Fibroblast of lung (primary cell): ENCODE measurements around the gene TRMU. TPM values are rescaled to one million over a fixed set of nuclear protein-coding genes. Genes with fewer than 3 reads are reported as not detected.

Experiments
- DNase-seq, 2 donors: peaks; one replicate each; pipeline versions ENCODE4 v3.0.0 to v3.0.0-alpha.2; 2010; ENCODE audit warnings: low read depth in 2 of 2
- H2AFZ ChIP-seq: 2 replicates; pipeline ENCODE4 v1.5.1; 2012; ENCODE audit warnings: low read length, control low read depth, inconsistent platforms
- H3K27ac ChIP-seq: 2 replicates; pipeline ENCODE4 v1.5.1; 2011; ENCODE audit warnings: low read length, control low read depth; ENCODE audit not compliant: insufficient read depth
- H3K27me3 ChIP-seq: 2 replicates; pipeline ENCODE4 v1.5.1; 2011; ENCODE audit warnings: mild to moderate bottlenecking, low read length; ENCODE audit not compliant: control insufficient read depth, insufficient read depth
- H3K36me3 ChIP-seq: 2 replicates; pipeline ENCODE4 v1.5.1; 2011; ENCODE audit warnings: low read length; ENCODE audit not compliant: control insufficient read depth, insufficient read depth
- H3K4me1 ChIP-seq: 2 replicates; pipeline ENCODE4 v1.5.1; 2011; ENCODE audit warnings: low read length; ENCODE audit not compliant: control insufficient read depth, insufficient read depth; ENCODE audit errors: extremely low read depth
- H3K4me2 ChIP-seq: 2 replicates; pipeline ENCODE4 v1.5.1; 2011; ENCODE audit warnings: low read length, control low read depth; ENCODE audit not compliant: insufficient read depth; ENCODE audit errors: extremely low read depth
- H3K4me3 ChIP-seq, 4 experiments: fragments of 200-600 bp in 1 of 4; sonication (generic) in 1 of 4; replicated peaks in 1 of 4; 2 replicates each; pipeline ENCODE4 v1.5.1; 2011 to 2016; ENCODE audit warnings: low read length in 4 of 4, low read depth in 3 of 4, mild to moderate bottlenecking in 3 of 4, control low read depth in 2 of 4, inconsistent platforms in 1 of 4, mixed read lengths in 1 of 4; ENCODE audit not compliant: insufficient read depth in 1 of 4; ENCODE audit errors: control extremely low read depth in 1 of 4
- H3K79me2 ChIP-seq: 2 replicates; pipeline ENCODE4 v1.5.1; 2012; ENCODE audit warnings: mild to moderate bottlenecking, low read length, inconsistent platforms; ENCODE audit not compliant: control insufficient read depth, insufficient read depth
- H3K9ac ChIP-seq: 2 replicates; pipeline ENCODE4 v1.5.1; 2011; ENCODE audit warnings: mild to moderate bottlenecking, low read length, control low read depth; ENCODE audit not compliant: insufficient read depth
- H3K9me3 ChIP-seq: 2 replicates; pipeline ENCODE4 v1.5.1; 2012; ENCODE audit warnings: low read depth, low read length; ENCODE audit not compliant: control insufficient read depth, insufficient read depth
- H4K20me1 ChIP-seq: 2 replicates; pipeline ENCODE4 v1.5.1; 2011; ENCODE audit warnings: low read length; ENCODE audit not compliant: control insufficient read depth, insufficient read depth; ENCODE audit errors: extremely low read depth
- EZH2 ChIP-seq: IDR thresholded peaks from 2 replicates; pipeline ENCODE4 v1.5.1; 2012; ENCODE audit warnings: low read length, control low read depth, mild to moderate bottlenecking; ENCODE audit errors: missing control alignments
- polyA plus RNA-seq, 2 donors: library from polyadenylated mRNA; depleted of rRNA in 1 of 2; stranded (reverse) in 1 of 2; unstranded in 1 of 2; fragments of >200 nt; gene quantifications; 2 replicates each; pipeline ENCODE4 v1.2.1, GENCODE V29; 2011 to 2012; ENCODE audit warnings: missing spikeins in 1 of 2
- total RNA-seq: library from RNA; depleted of rRNA; stranded (reverse); fragments of >200 nt; gene quantifications from 2 replicates; pipeline ENCODE4 v1.2.1, GENCODE V29; 2014
- TF ChIP-seq, protein P1 (sequence below), 2 donors: IDR thresholded peaks in 1 of 2; conservative IDR thresholded peaks in 1 of 2; 1 replicate in 1 of 2; 2 replicates in 1 of 2; pipeline ENCODE4 v1.5.1; 2011 to 2012; ENCODE audit warnings: low read length in 2 of 2, control low read depth in 1 of 2, inconsistent platforms in 1 of 2, low read depth in 1 of 2, mild to moderate bottlenecking in 1 of 2

Gene TRMU
- total and polyA plus RNA-seq, 2 donors (not counting 1 experiment from before 2014, with no cell fraction given) = 18.4 to 22.1 TPM

DNA sequence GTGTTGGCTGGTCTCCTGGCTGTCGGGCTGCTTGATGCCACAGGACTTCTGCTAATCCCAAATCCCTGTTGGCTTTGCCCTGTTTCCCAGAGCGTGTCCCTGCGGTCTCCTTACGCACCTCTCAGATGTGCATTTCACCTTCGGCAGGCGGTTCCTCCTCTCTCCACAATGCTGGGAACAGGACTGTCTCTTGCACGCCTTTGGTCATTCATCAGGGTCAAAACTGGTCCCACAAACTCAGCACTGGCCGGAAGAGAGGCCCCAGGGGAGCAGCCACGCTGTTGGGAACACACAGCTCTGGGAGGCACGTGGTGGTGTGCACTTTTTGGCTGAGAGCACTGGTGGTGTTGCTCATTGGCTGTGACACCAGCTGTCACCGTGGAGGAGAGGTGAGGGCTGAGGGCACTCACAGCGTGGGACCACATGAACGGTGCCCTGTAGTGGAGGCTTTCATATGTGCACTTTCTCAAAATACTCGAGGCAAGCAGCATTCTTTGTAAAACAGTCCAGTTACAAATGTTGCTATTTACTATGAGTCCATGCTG lies 15.3 kb upstream of the TRMU start:
- Histone ChIP-seq H3K4me1 (no peaks in the 10 kb centered on the region), H3K27ac (no peak overlapping the region), H4K20me1 (no peaks in the 10 kb centered on the region), H3K36me3 (peaks cover 18% of the 10 kb centered on the region), H3K9me3 (no peaks in the 10 kb centered on the region), H2AFZ (no peak overlapping the region), H3K4me3 (no peak overlapping the region), H3K9ac (no peak overlapping the region), H3K79me2 (peaks cover 8% of the 10 kb centered on the region), H3K4me2 (no peak overlapping the region), H3K27me3 (no peaks in the 10 kb centered on the region)
- DNase-seq = no peak
- TF ChIP-seq, protein P1, sequence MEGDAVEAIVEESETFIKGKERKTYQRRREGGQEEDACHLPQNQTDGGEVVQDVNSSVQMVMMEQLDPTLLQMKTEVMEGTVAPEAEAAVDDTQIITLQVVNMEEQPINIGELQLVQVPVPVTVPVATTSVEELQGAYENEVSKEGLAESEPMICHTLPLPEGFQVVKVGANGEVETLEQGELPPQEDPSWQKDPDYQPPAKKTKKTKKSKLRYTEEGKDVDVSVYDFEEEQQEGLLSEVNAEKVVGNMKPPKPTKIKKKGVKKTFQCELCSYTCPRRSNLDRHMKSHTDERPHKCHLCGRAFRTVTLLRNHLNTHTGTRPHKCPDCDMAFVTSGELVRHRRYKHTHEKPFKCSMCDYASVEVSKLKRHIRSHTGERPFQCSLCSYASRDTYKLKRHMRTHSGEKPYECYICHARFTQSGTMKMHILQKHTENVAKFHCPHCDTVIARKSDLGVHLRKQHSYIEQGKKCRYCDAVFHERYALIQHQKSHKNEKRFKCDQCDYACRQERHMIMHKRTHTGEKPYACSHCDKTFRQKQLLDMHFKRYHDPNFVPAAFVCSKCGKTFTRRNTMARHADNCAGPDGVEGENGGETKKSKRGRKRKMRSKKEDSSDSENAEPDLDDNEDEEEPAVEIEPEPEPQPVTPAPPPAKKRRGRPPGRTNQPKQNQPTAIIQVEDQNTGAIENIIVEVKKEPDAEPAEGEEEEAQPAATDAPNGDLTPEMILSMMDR (conservative IDR thresholded peaks at IDR 0.05 in 1 of 2, IDR thresholded peaks at IDR 0.05 in 1 of 2; ENCODE audit: low read depth in 1 of 2, low read length in 2 of 2) = no peak
- TF ChIP-seq EZH2 = no peak

GRCh38 chr22:46320716-46321386 lies 14.7 kb upstream of the TRMU start:
- peaks cover 8% of the 10 kb centered on the region for H3K79me2 ChIP-seq
- H3K4me3 ChIP-seq = no peak overlapping the region
- no peak for DNase-seq
- H3K4me2 ChIP-seq = no peak overlapping the region
- H3K4me1 ChIP-seq = no peaks in the 10 kb centered on the region
- no peaks in the 10 kb centered on the region for H4K20me1 ChIP-seq
- H3K27me3 ChIP-seq = no peaks in the 10 kb centered on the region
- TF ChIP-seq, protein P1 (conservative IDR thresholded peaks at IDR 0.05 in 1 of 2, IDR thresholded peaks at IDR 0.05 in 1 of 2; ENCODE audit: low read depth in 1 of 2, low read length in 2 of 2) = no peak
- no peak for TF ChIP-seq EZH2
- H2AFZ ChIP-seq = no peak overlapping the region
- H3K9ac ChIP-seq = no peak overlapping the region
- H3K27ac ChIP-seq = no peak overlapping the region
- peaks cover 16% of the 10 kb centered on the region for H3K36me3 ChIP-seq
- H3K9me3 ChIP-seq = no peaks in the 10 kb centered on the region

- H3K9me3 ChIP-seq = no peaks in the 10 kb centered on the region
- no peak for TF ChIP-seq EZH2
- TF ChIP-seq, protein P1 (conservative IDR thresholded peaks at IDR 0.05 in 1 of 2, IDR thresholded peaks at IDR 0.05 in 1 of 2; ENCODE audit: low read depth in 1 of 2, low read length in 2 of 2) = no peak
- no peak for DNase-seq
- H3K4me3 ChIP-seq = no peak overlapping the region
- H2AFZ ChIP-seq = no peak overlapping the region
- no peak overlapping the region for H3K4me2 ChIP-seq
- no peak overlapping the region for H3K27ac ChIP-seq
- no peak overlapping the region for H3K9ac ChIP-seq
- peaks cover 6% of the 10 kb centered on the region for H3K79me2 ChIP-seq
- no peaks in the 10 kb centered on the region for H3K27me3 ChIP-seq
- no peaks in the 10 kb centered on the region for H3K4me1 ChIP-seq
- H3K36me3 ChIP-seq = peaks cover 18% of the 10 kb centered on the region
- no peaks in the 10 kb centered on the region for H4K20me1 ChIP-seq
Measured at GRCh38 chr22:46322711-46323110, 12.8 kb upstream of the TRMU start.
